EL (cell line): ENCODE results near the gene MYO7A.

ENCODE experiments used
- DNase-seq: peaks from one replicate; pipeline ENCODE4 v3.0.0-alpha.2; 2016

The MYO7A gene

GRCh38 chr11:77230878-77231605 lies 103.0 kb downstream of the MYO7A start:
- no peak for DNase-seq

- DNase-seq: no peak
These were observed 103.8 kb downstream of the MYO7A start for GRCh38 chr11:77231800-77232199.

- no peak for DNase-seq
These were observed 104.2 kb downstream of the MYO7A start for GRCh38 chr11:77232242-77232641.

GRCh38 chr11:77233011-77233410 lies 105.0 kb downstream of the MYO7A start:
- no peak for DNase-seq

GRCh38 chr11:77236901-77237300 lies 108.9 kb downstream of the MYO7A start:
- DNase-seq: peak; percentile 47

- peak; percentile 77 for DNase-seq
These were observed 116.4 kb downstream of the MYO7A start for GRCh38 chr11:77244277-77245027.

GRCh38 chr11:77249427-77249826 lies 121.4 kb downstream of the MYO7A start:
- peak; percentile 36 for DNase-seq

- peak; percentile 73 for DNase-seq
These were observed 123.0 kb downstream of the MYO7A start for GRCh38 chr11:77250881-77251640.

GRCh38 chr11:77252555-77253270 lies 124.7 kb downstream of the MYO7A start:
- no peak for DNase-seq

- DNase-seq: no peak
These were observed 125.6 kb downstream of the MYO7A start for GRCh38 chr11:77253690-77254089.

- DNase-seq: peak; percentile 31
These were observed 131.6 kb downstream of the MYO7A start for GRCh38 chr11:77259641-77260040.

- no peak for DNase-seq
These were observed 134.8 kb downstream of the MYO7A start for GRCh38 chr11:77262803-77263202.
